ENCODE measurements around the gene PRR20A. TPM values are rescaled to one million over a fixed set of nuclear protein-coding genes. Genes with fewer than 3 reads are reported as not detected.

The PRR20A gene
- total RNA-seq, 2 donors from 2014 or later, result not detected

Other genes with a start within 250 kb of the PRR20A start
- not detected for gene PRR20B, start 6.6 kb downstream of the PRR20A start, total RNA-seq
- gene PRR20C, start 13.1 kb downstream of the PRR20A start, total RNA-seq, result not detected
- gene PRR20D, start 19.7 kb downstream of the PRR20A start, total RNA-seq, result not detected
- not detected for gene PRR20E, start 26.3 kb downstream of the PRR20A start, total RNA-seq